GM12873 (cell line): ENCODE results near the gene EFNB3.

Experiments used
- CTCF ChIP-seq: IDR thresholded peaks from 2 replicates; pipeline ENCODE4 v1.5.1; 2012; ENCODE audit warnings: low read depth, mild to moderate bottlenecking, moderate library complexity, low read length, control low read depth; ENCODE audit not compliant: insufficient read depth; ENCODE audit errors: missing control alignments

Gene EFNB3

GRCh38 chr17:7747635-7748071 is 42.7 kb downstream of the EFNB3 start:
- no peak for TF ChIP-seq CTCF

- TF ChIP-seq CTCF, result no peak
Observed at GRCh38 chr17:7748076-7748775, 43.2 kb downstream of the EFNB3 start.

GRCh38 chr17:7750321-7750821 is 45.4 kb downstream of the EFNB3 start:
- no peak for TF ChIP-seq CTCF

- TF ChIP-seq CTCF, result no peak
Observed at GRCh38 chr17:7754656-7755055, 49.7 kb downstream of the EFNB3 start.

- no peak for TF ChIP-seq CTCF
Observed at GRCh38 chr17:7755095-7755890, 50.3 kb downstream of the EFNB3 start.

GRCh38 chr17:7756968-7757367 is 52.0 kb downstream of the EFNB3 start:
- no peak for TF ChIP-seq CTCF
